IPS-NIHi11 (cell line): Measurements from ENCODE around the gene L3MBTL4.
"Not testable (repeated sequence)": the region's sequence is repeated elsewhere in the genome, so short reads cannot be mapped to it uniquely, and the experiment has no call there.

ENCODE experiments used
- DNase-seq: peaks from one replicate; pipeline ENCODE4 v3.0.0; 2012; ENCODE audit warnings: mixed read lengths, low spot score

Gene L3MBTL4

DNA sequence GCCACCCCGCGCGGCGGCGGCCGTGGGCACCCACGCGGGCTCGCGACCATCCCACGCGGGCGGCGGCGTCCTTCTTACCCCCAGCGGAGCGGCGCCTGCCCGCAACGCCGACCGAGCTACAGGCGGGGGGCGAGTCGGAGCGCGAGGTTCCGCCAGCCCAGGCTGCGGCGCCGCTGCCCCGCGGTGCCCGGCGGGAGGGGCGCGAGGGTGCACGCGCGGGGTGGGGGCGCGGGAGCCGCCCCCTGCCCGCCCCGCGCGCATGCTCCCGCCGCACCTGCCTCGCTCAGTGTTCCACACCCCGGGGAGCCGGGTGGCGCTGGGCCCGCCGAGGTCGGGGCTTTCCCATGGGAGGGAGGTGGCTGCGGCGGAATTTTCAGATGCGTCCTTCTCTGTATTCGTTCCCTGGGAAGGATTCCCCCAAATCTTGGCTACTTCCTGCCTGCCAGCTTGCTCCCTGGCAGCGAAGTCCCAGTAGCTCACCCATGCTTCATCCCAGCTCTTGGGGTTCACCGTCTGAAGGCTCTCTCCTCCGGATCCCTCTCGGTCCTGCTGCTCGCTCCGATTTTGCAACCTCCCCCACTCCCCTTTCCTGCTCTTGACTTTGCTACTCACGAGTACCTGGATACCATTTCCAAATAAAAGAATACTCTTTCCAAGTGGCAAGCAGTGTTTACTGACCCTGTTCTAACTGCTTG lies at the start of gene L3MBTL4:
L3MBTL4 (minus strand) TSS at position 189 of the 695 bp plus-strand sequence. CDS start 103,286 bp downstream, outside the sequence.
- DNase-seq: peak; percentile 57

DNA sequence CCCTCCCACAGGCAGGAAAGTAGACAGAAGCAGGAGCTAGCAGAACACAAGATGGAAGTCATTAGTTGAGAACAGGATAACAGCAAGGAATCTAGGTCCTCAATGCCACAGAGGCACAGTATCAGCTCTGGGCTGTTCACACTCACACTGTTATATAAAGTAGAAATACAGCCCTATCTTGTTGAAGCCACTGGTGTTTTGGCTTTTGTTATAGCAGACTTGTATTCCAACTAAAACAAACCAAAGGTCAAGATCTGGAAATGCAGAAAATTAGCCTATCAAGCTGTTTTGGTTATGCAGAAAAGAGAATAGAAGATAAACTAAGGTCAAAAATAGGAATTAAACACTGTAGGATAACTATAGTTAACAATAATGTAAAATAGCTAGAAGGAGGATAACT lies 37.5 kb upstream of the L3MBTL4 start:
- DNase-seq: no peak

DNA sequence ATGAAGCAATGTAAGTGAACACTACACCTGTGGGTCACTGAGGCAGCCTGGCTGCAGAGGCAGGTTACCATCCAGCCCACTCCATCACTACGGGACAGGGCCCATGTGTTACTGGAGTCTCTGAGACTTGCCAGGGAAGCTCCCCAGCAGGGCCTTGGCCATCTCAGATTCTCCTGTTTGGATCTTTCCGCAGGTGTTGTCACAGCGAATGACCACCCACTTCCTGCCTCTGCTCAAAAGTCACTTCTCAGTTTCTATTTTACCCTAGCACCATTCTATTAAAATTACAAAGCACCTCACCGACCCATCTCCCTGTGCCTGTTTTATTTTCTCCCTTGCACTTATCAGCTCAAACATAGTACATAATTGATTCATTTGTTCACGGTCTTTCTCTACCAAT lies 34.5 kb upstream of the L3MBTL4 start:
- no peak for DNase-seq

DNA sequence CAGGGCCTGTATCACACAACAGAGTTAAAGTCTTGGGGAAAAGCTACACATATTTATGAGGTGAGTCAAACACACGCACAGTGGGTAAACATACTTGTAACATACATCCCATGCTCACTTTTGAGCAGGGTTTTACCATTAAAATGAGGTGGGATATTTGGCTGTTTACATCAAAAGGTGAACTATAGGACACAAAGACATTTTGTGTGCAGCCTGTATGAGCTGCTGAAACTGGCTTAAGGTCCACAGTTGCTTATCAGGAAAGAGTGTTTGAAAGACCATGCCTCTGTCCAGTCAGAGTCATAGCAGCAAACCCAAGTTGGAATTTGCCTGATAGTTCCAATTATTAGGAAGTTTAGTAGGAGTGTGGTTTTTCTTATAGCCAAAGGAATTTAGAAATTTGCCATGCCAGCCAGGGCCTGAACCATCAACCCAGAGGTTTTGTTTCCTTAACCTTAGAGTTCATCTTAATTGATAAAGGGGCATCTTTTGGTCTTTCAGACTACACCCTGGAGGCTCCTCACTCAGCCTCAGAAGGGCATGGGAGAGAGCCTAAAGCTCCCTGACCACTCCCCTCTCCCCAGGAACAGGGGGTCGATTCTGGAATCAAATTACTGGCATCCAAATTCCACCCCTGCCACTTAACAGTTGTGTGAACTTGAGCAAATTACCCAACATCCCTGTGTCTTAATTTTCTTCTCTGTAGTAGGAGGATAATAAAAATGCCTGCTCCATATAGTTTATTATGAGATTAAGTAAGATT lies 29.9 kb upstream of the L3MBTL4 start:
- peak; percentile 33 for DNase-seq

DNA sequence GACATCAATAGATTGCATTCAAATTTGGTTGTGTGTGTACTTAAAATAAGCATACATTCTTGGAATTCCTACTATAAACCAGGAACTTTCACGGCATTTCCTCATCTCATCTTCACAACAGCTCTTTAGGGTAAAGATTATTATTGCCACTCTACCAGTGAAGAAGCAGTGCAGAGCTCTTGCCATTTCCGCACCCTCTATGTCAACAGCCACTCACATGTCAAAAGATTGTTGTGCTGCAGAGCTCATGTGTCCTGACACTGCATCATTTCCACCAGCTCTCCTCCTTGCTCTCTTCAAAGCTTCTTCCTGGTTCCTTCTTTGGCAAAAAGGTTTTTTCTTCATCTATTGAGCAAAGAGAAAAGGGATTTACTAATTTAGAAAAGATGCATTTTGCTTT lies 26.5 kb upstream of the L3MBTL4 start:
- DNase-seq: no peak

DNA sequence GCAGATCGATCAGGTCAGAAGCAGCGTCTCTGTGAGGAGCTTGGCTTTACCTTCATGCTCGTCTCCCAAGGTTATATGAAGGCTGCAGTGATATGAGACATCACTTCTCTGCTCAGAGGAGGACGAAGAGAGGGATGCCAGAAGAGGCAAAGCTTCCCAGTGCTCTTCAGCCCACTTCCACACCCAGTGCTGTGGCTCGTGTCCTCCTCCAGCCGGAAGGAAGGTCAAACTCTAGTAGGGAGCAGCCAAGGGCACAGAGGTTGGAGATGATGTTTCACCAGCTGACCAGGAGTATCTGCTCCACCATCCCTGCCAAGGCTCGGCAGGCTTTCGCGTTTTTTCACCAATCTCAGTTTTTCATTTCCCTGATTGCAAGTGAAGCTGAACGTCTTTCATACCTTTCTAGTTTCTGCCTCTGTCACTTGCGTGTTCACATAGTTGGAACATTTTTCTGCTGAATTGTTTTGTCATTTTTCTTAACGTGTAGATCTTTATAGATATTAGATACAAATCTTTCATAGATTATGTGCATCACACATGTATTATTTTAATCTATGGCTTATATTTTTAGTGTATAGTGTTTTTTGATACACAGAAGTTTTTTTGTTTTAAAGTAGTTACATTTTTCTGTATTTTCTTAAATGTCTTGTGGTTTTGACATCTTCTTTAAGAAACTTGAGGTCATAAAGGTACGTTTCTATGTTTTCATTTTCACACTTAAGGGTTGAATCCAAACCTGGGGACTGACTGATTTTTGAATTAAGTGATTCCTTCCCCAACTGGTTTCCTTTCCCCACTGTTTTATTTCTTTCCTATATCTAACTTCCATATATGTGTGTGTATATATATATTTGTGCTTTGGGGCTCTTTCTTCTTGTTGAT lies 23.5 kb upstream of the L3MBTL4 start:
- DNase-seq: no peak

DNA sequence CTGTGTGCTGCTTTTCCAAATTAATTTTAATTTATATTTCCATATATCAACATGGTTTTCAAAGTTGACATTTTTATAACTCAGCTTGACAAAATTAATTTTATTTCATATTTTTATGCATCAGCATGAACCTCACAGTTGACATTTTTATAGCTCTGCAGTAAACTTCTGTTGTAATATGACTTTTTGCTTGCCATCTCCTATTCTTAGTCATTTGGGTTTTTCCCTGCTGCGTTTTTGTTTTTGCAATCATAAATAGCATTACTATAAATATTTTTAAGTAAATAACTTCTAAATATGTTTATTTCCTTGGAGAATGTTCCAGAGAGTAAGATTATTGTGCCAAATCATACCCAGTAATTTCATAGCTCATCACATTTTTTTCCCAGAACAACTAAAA lies 21.0 kb upstream of the L3MBTL4 start:
- no peak for DNase-seq

DNA sequence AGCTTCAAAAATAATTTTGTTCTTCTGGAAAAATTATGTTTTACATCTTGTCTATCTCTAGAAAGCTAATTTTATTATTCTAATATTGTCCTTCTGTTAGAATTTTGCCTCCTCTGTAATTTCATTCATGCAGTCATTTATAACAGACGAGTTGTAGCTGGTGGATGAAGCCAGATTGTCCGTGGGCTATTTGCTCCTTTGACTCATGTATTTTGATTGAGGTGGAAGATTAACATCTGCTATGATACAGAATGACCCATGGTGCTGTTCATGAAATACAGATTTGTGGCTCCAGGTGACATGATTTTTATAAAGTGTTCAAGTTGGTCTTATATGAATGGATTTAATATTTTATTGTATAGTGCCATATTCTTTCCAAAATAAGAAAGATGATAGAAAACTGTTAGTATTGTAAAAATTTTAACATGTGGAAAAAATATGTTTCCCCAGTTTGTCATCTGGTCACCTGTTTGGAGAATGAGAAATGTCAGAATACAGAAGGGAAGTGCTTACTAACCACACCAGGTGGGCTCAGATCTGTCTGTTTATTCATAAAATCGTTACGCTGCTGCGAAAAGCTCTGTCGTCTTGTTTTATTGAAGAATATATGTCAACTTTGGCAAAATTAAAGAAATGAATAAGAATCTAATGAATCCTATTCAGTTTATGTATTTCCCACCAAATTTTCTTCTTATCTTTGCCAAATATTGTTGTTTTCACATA lies 20.4 kb upstream of the L3MBTL4 start:
- no peak for DNase-seq

DNA sequence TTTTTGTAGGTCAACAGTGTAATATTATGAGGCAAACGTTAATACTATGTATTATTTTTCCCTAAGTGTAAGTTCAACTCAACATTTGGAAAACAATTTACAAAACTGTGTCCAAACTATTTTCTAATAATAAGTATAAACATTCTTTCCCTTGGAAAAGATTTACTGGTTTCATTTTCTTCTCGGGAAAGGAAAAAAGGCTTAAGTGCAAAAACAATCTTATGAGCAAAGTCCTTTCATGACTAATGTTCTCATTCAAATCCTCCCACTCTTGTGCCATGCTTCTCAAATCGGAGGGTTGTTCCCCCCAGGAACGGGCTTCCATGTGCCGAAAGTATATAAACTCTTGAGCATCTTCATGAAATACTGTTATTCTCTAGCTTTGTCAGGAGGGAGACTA lies 19.8 kb upstream of the L3MBTL4 start:
- no peak for DNase-seq

DNA sequence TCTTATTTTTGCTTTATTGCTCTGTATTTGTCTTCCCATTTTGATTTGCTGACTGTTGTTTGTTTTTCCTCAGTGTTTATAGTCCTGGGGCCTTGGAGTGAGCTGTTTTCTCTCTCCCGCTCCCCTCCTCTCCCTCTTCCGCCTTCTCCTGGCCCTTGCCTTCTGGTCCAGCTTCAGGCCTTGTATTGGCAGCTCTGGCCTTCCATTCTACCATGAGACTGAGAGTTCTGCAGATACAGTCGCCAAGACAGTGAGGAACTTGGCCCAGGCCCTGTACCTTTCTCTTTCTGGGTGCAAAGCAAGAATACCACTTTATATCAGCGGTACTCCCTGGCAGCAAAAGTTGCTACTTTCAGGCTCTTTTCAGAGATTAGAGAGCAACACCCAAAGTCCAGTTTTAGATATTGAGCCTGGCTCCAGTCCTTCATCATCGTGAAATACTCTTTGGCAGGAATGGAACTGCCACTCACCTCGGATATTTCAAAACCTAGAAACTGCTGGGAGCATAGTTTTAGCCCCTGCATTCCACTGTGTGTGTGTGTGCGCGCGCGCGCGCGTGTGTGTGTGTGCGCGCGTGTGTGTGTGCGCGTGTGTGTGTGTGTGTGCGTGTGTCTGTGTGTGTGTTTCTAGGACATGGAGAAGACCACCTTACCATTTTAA lies 17.1 kb upstream of the L3MBTL4 start:
- DNase-seq: no peak

DNA sequence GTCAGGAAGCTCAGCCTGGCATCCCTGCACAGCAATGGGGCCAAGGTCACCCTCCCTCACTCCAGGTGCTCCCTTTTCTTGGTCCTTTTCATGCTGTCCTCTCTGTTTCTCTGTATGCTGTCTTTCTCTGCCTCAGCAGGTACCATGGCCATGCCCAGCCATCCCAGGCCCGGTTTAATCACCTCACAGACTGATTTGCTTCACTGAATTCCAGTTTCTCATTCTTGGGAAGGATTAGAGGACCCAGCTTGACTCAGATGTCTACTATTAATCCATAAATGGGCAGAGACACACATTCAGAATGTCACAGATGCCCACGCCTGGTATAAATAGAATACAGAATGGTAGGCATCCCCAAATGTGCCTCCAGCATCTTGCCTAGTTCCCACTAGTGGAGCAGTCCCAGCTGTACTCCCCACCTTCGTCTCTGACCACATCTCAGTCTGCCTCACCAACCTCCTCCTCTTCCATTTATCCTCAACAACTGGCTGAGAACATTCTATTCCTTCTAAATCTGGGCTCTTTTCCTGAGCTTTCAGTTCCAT lies 14.2 kb upstream of the L3MBTL4 start:
- DNase-seq: no peak

DNA sequence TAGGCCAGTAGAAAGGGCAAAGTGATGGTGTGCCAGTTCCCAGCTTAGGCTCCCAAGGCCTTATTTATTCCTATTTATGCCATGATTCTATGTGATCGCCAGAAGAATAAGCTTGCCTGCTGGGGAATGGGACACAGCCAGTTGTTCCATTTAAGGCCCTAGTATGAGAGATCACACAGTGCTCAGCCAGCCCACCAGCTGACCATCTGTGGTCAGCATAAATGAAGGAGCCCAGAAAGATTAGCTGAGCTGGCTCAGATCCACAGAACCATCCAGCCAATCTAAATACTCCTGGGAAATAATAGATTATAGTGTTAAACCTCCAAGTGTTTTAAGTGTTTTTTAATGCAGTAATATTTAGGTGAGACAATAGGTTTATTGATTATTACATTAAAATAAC lies 12.6 kb upstream of the L3MBTL4 start:
- no peak for DNase-seq

DNA sequence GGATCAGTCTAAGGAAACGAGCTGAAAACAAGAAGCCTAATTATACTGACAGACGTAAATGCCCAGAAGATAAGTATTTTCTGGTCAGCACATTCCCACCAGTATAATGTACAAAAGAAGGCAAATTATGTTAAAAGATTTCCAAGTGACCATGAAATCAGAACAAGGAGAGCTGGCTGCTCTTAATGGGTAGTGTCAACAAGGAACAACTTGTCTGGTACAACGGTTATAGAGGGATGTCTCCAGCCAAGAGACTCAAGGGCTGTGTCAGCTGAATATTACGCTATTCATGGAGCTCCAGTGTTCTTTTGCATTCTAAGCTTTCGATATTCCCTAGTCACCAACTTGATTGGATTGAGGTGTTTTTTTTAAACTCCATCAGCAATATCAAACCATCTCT lies 8.6 kb upstream of the L3MBTL4 start:
- DNase-seq: no peak

DNA sequence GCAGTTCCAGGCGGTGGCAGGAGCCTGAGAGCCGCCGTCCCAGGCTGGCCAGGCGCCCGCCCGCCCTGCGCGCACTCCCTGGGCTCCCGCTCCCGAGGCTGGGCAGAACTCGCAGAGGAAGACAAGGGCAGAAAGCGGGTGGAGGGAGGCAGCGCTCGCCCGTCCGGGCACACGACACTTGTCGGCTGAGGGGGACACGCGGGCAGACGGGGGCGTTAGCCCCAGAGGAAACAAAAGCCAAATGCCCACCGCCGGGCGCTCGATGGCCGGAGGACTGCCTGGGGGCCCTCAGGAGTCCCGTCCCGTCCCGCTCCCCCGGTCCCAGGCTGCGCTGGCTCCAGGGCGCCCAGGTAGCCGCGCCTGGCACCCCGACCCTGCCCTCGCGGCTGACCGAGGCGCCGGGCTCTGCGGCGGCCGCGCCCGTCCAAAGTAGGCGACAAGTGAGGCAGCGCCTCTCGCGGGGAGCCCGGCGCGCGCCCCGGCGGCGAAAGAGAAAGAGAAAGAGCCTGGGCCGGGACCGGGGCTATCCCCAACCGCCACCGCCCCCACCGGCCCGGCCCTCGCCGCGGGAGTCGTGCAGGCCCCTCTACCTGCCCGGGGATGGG lies 491 bp downstream of the L3MBTL4 start:
- DNase-seq: peak; percentile 75

DNA sequence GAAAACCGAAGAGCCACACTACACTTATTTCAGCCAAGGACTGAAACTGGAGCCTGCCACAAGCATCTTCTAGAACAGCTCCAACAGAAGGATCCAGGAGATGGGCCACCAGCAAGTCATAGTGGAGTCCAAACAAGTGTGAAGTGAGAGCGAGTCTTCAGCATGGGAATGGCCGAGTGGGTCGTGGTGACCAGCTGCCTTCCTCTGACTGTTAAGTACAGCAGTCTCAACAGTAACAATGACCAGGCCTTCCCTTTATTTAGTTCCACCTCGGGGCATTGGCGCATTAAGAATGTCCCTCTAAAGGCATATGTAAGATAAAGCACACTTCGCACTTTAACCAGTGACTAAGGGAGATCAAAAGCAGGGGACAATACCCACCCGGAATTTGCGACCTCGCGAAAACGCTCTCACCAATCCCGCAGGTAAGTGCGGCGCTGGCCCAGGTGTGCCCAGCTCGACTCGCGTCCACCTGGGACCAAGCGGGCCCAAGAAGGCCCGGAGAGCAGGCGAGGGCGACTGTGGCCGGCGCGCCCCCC lies 1.1 kb downstream of the L3MBTL4 start:
- DNase-seq: no peak

DNA sequence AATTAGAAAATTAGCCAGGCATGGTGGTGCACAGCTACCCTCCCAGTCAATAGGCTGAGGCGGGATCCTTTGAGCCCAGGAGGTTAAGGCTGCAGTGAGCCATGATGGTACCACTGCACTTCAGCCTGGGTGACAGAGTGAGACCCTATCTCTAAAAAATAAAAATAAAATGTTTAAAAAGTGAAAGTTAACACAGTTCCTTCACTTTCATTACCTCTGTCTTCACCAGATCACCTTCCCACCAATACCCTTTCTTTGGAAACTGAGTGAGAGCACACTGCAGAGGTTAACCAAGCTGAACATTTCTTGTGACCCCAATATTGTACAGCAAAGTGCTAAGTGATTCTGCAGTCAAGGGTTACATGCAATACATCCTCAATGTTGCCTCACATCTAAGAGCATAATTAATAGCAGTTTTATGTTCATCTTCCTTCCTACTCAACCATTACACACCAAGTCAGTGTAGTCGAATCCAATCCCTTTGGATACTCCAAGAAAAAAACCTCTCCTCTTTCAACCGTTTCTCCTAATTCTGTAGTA lies 1.7 kb downstream of the L3MBTL4 start:
- no peak for DNase-seq

DNA sequence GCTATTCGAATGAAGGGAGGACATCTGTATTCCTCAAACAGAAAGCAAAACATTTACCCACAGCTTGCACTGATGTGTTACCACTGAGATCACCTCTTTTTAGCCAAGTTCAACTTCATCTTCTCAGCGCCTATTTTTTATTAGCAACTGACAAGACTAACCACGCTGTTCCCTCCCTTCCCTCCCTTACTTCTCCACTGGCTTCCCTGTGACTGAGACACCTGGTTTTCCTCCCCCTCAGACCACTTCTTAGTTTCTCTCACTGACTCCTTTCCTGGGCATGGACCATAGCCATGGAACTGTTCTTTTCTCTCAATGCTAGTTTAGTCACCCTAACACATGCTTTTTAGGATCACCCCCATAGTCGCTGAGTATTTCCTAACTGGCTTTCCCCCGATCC lies 3.3 kb downstream of the L3MBTL4 start:
- DNase-seq: no peak

DNA sequence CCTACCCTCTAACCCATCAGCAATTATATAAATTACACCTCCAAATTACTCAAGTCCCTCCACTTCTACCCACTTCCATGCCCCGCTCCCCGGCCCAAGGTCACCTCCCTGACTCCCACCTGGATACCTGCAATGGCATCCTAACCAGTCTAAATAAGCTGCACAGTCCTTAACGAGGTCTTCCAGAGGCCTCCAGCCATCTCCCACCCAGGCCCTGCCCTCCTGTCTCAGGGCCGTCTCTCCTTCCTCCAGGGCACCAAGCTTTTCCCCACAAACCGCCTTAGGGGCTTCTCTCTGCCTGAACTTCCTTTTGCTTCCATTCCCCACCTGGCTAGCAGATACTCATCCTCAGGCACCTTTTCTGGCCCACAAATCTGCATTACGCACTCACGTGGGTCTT lies 4.8 kb downstream of the L3MBTL4 start:
- DNase-seq: no peak

DNA sequence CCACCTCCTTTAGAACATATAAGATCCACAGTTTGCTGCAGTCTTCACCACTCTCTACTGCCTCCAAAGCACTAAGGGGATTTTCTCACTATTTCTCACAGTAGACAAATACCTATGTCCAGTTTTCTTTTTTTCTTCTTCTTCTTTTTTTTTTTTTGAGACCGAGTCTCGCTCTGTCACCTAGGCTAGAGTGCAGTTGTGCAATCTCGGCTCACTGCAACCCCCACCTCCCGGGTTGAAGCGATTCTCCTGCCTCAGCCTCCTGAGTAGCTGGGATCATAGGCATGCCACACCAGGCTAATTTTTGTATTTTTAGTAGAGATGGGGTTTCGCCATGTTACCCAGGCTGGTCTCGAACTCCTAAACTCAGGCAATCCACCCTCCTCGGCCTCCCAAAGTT lies 6.2 kb downstream of the L3MBTL4 start:
- not testable (repeated sequence) for DNase-seq

DNA sequence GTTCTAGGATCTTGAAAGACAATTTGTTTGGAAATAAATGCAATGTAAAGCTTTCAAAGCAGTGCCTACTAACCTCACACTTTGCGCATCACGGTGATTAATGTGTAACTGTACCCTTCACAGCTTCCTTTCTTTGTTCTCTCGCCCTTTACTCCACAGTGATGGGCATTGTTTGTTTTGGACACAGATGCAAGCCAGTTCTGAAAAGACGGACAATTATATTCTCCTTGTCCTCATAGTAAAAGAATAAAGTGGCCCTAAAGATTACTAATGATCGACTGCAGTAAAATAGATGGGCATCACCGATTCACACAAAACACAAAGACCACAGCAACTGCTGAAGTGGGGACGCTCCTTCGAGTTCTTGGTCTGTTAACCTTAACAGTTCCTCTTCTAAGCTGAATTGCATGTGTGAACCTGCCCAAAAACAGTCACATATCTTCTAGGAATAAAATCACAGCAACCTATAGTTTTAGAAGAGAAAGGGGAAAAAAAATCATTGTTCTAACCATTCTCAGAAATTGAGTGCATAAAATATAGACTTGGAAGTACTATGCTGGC lies 7.7 kb downstream of the L3MBTL4 start:
- DNase-seq: no peak
